Neural progenitor cell (in vitro differentiated cells): ENCODE results near the gene ZMIZ1.

Experiments used
- CTCF ChIP-seq: fragments of 200-600 bp; sonication (generic); IDR thresholded peaks from 2 replicates; pipeline ENCODE4 v1.5.1; 2017; ENCODE audit warnings: antibody characterized with exemption, mild to moderate bottlenecking
- EZH2 ChIP-seq: fragments of 200-600 bp; sonication (generic); IDR thresholded peaks from 2 replicates; pipeline ENCODE4 v1.6.1; 2017; ENCODE audit warnings: antibody characterized with exemption, mild to moderate bottlenecking, moderate library complexity
- EZH2phosphoT487 ChIP-seq: fragments of 200-600 bp; sonication (generic); IDR thresholded peaks from 2 replicates; pipeline ENCODE4 v1.6.1; 2017; ENCODE audit warnings: antibody characterized with exemption

- TF ChIP-seq CTCF (no peak), EZH2phosphoT487 (no peak), EZH2 (no peak)
Measured at GRCh38 chr10:79318369-79318768, 249.6 kb downstream of the ZMIZ1 start.
